Measurements from ENCODE around the gene C16orf46.
"Not testable (repeated sequence)": the region's sequence is repeated elsewhere in the genome, so short reads cannot be mapped to it uniquely, and the experiment has no call there.

The C16orf46 gene
- 0.27 to 0.94 reads per million in 2 donors for total RNA-seq

- DNase-seq, result peak; percentile 89 to 97 (median 94)
Observed at GRCh38 chr16:81077076-81077940, at the start of gene C16orf46. Gene C16orf46, minus strand, starts transcription at chr16:81077238. Its CDS starts 13,283 bp downstream, at chr16:81063955.

GRCh38 chr16:81123092-81123852 is 46.2 kb upstream of the C16orf46 start:
- no peak for DNase-seq

- DNase-seq, result no peak
Observed at GRCh38 chr16:81121474-81121990, 44.5 kb upstream of the C16orf46 start.

- no peak for DNase-seq
Observed at GRCh38 chr16:81117436-81117835, 40.4 kb upstream of the C16orf46 start.

GRCh38 chr16:81116285-81116684 is 39.2 kb upstream of the C16orf46 start:
- DNase-seq, result no peak

- DNase-seq, result no peak
Observed at GRCh38 chr16:81112453-81112852, 35.4 kb upstream of the C16orf46 start.

GRCh38 chr16:81109274-81109673 is 32.2 kb upstream of the C16orf46 start:
- DNase-seq, result not testable (repeated sequence)

- no peak for DNase-seq
Observed at GRCh38 chr16:81107511-81107910, 30.5 kb upstream of the C16orf46 start.

GRCh38 chr16:81106826-81107503 is 29.9 kb upstream of the C16orf46 start:
- no peak for DNase-seq

- DNase-seq, result no peak
Observed at GRCh38 chr16:81105946-81106345, 28.9 kb upstream of the C16orf46 start.

GRCh38 chr16:81101702-81102101 is 24.7 kb upstream of the C16orf46 start:
- DNase-seq, result no peak

GRCh38 chr16:81099958-81100357 is 22.9 kb upstream of the C16orf46 start:
- DNase-seq, result no peak

- no peak for DNase-seq
Observed at GRCh38 chr16:81097230-81097629, 20.2 kb upstream of the C16orf46 start.

GRCh38 chr16:81096715-81097208 is 19.7 kb upstream of the C16orf46 start:
- DNase-seq, result no peak

GRCh38 chr16:81095953-81096714 is 19.1 kb upstream of the C16orf46 start, which contains the start of gene GCSH:
Gene GCSH, minus strand, starts transcription at chr16:81096395. Its CDS starts 117 bp downstream, at chr16:81096278.
- peak; percentile 97 to 100 (median 97) for DNase-seq

- DNase-seq, result no peak
Observed at GRCh38 chr16:81095653-81095952, 18.6 kb upstream of the C16orf46 start.

- no peak for DNase-seq
Observed at GRCh38 chr16:81094771-81095251, 17.8 kb upstream of the C16orf46 start.

- no peak for DNase-seq
Observed at GRCh38 chr16:81088836-81089235, 11.8 kb upstream of the C16orf46 start.

GRCh38 chr16:81081014-81081413 is 4.0 kb upstream of the C16orf46 start:
- no peak for DNase-seq

- DNase-seq, result no peak
Observed at GRCh38 chr16:81080233-81080632, 3.2 kb upstream of the C16orf46 start.

GRCh38 chr16:81076566-81077075 is 417 bp downstream of the C16orf46 start:
- peak; percentile 88 to 93 (median 89) for DNase-seq

All from T-helper 2 cell (primary cell).